Tibial nerve (tissue), 4 donors: ENCODE measurements around the gene PHF2.

Experiments
- CTCF ChIP-seq, 5 experiments: fragments of 200-600 bp in 3 of 5; fragments of 450-650 bp in 2 of 5; sonication (generic) in 3 of 5; IDR thresholded peaks; one replicate each; pipeline ENCODE4 v1.5.1; 2016 to 2019; ENCODE audit warnings: antibody characterized with exemption in 5 of 5, mild to moderate bottlenecking in 3 of 5, moderate library complexity in 2 of 5
- EP300 ChIP-seq, 2 donors: sonication (generic); formaldehyde crosslinking; IDR thresholded peaks; one replicate each; pipeline ENCODE4 v1.6.1; 2017; ENCODE audit warnings: antibody characterized with exemption in 2 of 2, mild to moderate bottlenecking in 1 of 2
- POLR2A ChIP-seq, 2 donors: fragments of 450-650 bp; IDR thresholded peaks; one replicate each; pipeline ENCODE4 v1.6.1; 2017; ENCODE audit warnings: antibody characterized with exemption in 2 of 2, mild to moderate bottlenecking in 2 of 2, moderate library complexity in 2 of 2

- TF ChIP-seq POLR2A (IDR thresholded peaks at IDR 0.05) (no peak), CTCF (IDR thresholded peaks at IDR 0.05) (no peak), EP300 (IDR thresholded peaks at IDR 0.05) (no peak)
These were observed 85.2 kb downstream of the PHF2 start for GRCh38 chr9:93661591-93661990.
